ENCODE data around the gene BLTP3B.
"Not testable (repeated sequence)": the region's sequence is repeated elsewhere in the genome, so short reads cannot be mapped to it uniquely, and the experiment has no call there.

DNA sequence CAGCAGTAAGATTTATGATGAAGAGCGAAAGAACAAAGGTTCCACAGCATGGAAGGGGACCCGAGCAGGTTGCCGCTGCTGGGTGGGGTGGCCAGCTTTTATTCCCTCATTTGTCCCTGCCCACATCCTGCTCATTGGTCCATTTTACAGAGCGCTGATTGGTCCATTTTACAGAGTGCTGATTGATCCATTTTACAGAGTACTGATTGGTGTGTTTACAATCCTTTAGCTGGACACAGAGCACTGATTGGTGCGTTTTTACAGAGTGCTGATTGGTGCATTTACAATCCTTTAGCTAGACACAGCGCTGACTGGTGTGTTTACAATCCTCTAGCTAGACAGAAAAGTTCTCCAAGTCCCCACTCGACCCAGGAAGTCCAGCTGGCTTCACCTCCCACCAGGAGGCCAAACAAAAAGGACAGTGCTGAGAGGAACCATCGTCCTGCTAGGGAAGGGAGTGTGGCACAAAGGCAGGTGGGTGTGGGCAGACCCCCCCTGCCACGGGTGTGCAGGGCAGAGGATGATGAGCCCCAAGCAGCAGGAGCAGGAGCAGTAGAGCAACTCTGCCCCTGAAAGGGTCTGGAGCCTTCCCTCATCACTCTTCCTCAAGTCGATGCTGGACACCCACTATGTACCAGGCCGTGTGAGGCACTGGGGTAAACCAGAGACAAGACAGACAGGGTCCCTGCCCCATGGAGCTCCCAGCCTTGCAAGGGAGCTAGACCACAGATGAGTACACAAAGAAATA, 46.4 kb upstream of the BLTP3B start:
- not testable (repeated sequence) for TF ChIP-seq POLR2AphosphoS5, POLR2A (IDR thresholded peaks at IDR 0.05)

All from breast epithelium (tissue), 3 donors.